ENCODE measurements around the gene KRT86.

Gene KRT86

DNA sequence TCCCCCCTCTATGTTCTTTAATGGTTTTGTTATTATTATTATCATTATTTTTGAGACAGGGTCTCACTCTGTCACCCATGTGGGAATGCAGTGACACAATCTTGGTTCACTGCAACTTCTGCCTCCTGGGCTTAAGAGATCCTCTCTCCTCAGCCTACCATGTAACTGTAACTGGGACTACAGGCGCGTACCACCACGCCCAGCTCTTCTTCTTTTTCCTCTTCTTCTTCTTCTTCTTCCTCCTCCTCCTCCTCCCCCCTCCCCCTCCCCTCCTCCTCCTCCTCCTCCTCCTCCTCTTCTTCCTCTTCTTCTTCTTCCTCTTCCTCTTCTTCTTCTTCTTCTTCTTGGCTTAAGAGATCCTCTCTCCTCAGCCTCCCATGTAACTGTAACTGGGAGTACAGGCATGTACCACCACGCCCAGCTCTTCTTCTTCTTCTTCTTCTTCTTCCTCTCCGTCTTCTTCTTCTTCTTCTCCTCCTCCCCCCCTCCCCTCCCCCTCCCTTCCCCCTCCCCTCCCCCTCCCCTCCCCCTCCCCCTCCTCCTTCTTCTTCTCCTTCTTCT is 46.8 kb upstream of the KRT86 start:
- Histone ChIP-seq H3K36me3 (ENCODE audit: control insufficient read depth, low read length) (no peaks in the 10 kb centered on the region), H3K9me3 (ENCODE audit: control insufficient read depth, insufficient read depth, low read length) (no peaks in the 10 kb centered on the region), H4K20me1 (ENCODE audit: control insufficient read depth, insufficient read depth, low read depth, low read length) (no peaks in the 10 kb centered on the region), H3K9me2 (replicated peaks; ENCODE audit: control insufficient read depth, low read length) (no peaks in the 10 kb centered on the region), H3K4me3 (ENCODE audit: low read length) (no peak overlapping the region), H3F3A (ENCODE audit: control insufficient read depth, insufficient read depth) (no peaks in the 10 kb centered on the region), H3K27me3 (ENCODE audit: control insufficient read depth, low read length) (peaks cover 15% of the 10 kb centered on the region), H3K4me1 (ENCODE audit: control insufficient read depth, low read length) (no peaks in the 10 kb centered on the region), H3K4me2 (ENCODE audit: low read length) (no peak overlapping the region), H3K79me2 (ENCODE audit: control insufficient read depth, low read length) (no peaks in the 10 kb centered on the region), H3K27ac (ENCODE audit: low read depth, low read length) (no peak overlapping the region)
- TF ChIP-seq EZH2phosphoT487 (IDR thresholded peaks at IDR 0.05; ENCODE audit: borderline replicate concordance, low read length): no peak
- TF ChIP-seq, protein P1, sequence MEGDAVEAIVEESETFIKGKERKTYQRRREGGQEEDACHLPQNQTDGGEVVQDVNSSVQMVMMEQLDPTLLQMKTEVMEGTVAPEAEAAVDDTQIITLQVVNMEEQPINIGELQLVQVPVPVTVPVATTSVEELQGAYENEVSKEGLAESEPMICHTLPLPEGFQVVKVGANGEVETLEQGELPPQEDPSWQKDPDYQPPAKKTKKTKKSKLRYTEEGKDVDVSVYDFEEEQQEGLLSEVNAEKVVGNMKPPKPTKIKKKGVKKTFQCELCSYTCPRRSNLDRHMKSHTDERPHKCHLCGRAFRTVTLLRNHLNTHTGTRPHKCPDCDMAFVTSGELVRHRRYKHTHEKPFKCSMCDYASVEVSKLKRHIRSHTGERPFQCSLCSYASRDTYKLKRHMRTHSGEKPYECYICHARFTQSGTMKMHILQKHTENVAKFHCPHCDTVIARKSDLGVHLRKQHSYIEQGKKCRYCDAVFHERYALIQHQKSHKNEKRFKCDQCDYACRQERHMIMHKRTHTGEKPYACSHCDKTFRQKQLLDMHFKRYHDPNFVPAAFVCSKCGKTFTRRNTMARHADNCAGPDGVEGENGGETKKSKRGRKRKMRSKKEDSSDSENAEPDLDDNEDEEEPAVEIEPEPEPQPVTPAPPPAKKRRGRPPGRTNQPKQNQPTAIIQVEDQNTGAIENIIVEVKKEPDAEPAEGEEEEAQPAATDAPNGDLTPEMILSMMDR (IDR thresholded peaks at IDR 0.05; ENCODE audit: low read depth, low read length, poor library complexity, severe bottlenecking): no peak

DNA sequence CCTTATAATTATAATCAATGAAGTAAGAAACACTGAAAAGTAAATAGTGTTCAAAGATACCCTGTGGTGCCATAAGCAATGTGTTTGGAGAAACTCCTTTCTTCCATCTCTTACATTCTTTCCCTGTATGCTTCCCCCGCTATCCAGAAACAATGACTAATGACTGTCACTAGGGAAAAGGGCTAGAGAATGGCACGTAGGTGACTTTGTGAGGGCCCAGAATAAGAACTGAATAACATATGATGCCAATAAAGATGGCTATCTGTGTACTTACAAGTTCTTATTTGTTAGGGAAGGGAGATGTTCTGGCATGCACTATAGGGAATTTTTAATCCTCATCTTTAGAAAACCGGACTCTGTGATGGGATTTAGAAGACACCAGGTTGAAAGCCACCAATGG is 46.1 kb upstream of the KRT86 start:
- H3K36me3 ChIP-seq (ENCODE audit: control insufficient read depth, low read length): no peaks in the 10 kb centered on the region
- H3K27me3 ChIP-seq (ENCODE audit: control insufficient read depth, low read length): peaks cover 8% of the 10 kb centered on the region
- H3K27ac ChIP-seq (ENCODE audit: low read depth, low read length): no peak overlapping the region
- H3K4me3 ChIP-seq (ENCODE audit: low read length): no peak overlapping the region
- no peaks in the 10 kb centered on the region for H4K20me1 ChIP-seq (ENCODE audit: control insufficient read depth, insufficient read depth, low read depth, low read length)
- no peaks in the 10 kb centered on the region for H3K4me1 ChIP-seq (ENCODE audit: control insufficient read depth, low read length)
- H3F3A ChIP-seq (ENCODE audit: control insufficient read depth, insufficient read depth): no peaks in the 10 kb centered on the region
- TF ChIP-seq, protein P1 (IDR thresholded peaks at IDR 0.05; ENCODE audit: low read depth, low read length, poor library complexity, severe bottlenecking): no peak
- no peak for TF ChIP-seq EZH2phosphoT487 (IDR thresholded peaks at IDR 0.05; ENCODE audit: borderline replicate concordance, low read length)
- H3K9me3 ChIP-seq (ENCODE audit: control insufficient read depth, insufficient read depth, low read length): no peaks in the 10 kb centered on the region
- no peak overlapping the region for H3K4me2 ChIP-seq (ENCODE audit: low read length)
- no peaks in the 10 kb centered on the region for H3K9me2 ChIP-seq (replicated peaks; ENCODE audit: control insufficient read depth, low read length)
- H3K79me2 ChIP-seq (ENCODE audit: control insufficient read depth, low read length): no peaks in the 10 kb centered on the region

DNA sequence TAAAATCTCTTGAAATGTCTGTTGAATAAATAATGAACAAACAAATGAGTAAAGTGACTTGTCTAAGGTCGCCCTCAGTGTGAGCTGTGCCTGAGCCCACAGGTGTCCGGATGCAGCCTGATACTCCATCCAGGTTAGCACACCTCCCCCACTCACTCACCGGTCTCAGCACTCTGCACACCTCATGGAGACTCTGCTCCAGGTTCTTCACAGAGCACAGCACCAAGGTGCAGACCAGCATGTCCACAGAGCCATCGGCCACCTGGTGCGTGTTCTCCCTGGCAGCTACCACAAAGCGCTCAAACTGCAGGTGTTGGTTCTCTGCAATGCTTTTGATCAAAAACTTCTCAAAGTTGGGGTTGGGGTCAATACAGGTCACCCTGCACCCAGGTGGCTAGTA is 45.5 kb upstream of the KRT86 start:
- Histone ChIP-seq H4K20me1 (ENCODE audit: control insufficient read depth, insufficient read depth, low read depth, low read length) (no peaks in the 10 kb centered on the region), H3K4me3 (ENCODE audit: low read length) (no peak overlapping the region), H3F3A (ENCODE audit: control insufficient read depth, insufficient read depth) (no peaks in the 10 kb centered on the region), H3K27ac (ENCODE audit: low read depth, low read length) (no peak overlapping the region), H3K4me1 (ENCODE audit: control insufficient read depth, low read length) (no peaks in the 10 kb centered on the region), H3K27me3 (ENCODE audit: control insufficient read depth, low read length) (peaks cover 6% of the 10 kb centered on the region), H3K79me2 (ENCODE audit: control insufficient read depth, low read length) (no peaks in the 10 kb centered on the region), H3K9me2 (replicated peaks; ENCODE audit: control insufficient read depth, low read length) (no peaks in the 10 kb centered on the region), H3K9me3 (ENCODE audit: control insufficient read depth, insufficient read depth, low read length) (no peaks in the 10 kb centered on the region), H3K4me2 (ENCODE audit: low read length) (no peak overlapping the region), H3K36me3 (ENCODE audit: control insufficient read depth, low read length) (no peaks in the 10 kb centered on the region)
- TF ChIP-seq, protein P1 (IDR thresholded peaks at IDR 0.05; ENCODE audit: low read depth, low read length, poor library complexity, severe bottlenecking): no peak
- no peak for TF ChIP-seq EZH2phosphoT487 (IDR thresholded peaks at IDR 0.05; ENCODE audit: borderline replicate concordance, low read length)
